Left renal cortex interstitium (tissue), 4 donors: ENCODE data around the gene ANO9. TPM values are rescaled to one million over a fixed set of nuclear protein-coding genes. Genes with fewer than 3 reads are reported as not detected.
"Not testable (repeated sequence)": the region's sequence is repeated elsewhere in the genome, so short reads cannot be mapped to it uniquely, and the experiment has no call there.

Source experiments
- DNase-seq, 4 donors: peaks; one replicate each; pipeline ENCODE4 v3.0.0-alpha.2; 2013; ENCODE audit warnings: low read depth in 4 of 4, low spot score in 2 of 4, missing footprints in 1 of 4
- polyA plus RNA-seq, 4 donors: library from polyadenylated mRNA; unstranded; fragments of 120-200 nt; gene quantifications; one replicate each; pipeline ENCODE4 v1.2.1, GENCODE V29; 2013; ENCODE audit not compliant: insufficient read length in 4 of 4

The ANO9 gene
- polyA plus RNA-seq, 4 donors = 6.1 to 16.5 (median 12.2) TPM

DNA sequence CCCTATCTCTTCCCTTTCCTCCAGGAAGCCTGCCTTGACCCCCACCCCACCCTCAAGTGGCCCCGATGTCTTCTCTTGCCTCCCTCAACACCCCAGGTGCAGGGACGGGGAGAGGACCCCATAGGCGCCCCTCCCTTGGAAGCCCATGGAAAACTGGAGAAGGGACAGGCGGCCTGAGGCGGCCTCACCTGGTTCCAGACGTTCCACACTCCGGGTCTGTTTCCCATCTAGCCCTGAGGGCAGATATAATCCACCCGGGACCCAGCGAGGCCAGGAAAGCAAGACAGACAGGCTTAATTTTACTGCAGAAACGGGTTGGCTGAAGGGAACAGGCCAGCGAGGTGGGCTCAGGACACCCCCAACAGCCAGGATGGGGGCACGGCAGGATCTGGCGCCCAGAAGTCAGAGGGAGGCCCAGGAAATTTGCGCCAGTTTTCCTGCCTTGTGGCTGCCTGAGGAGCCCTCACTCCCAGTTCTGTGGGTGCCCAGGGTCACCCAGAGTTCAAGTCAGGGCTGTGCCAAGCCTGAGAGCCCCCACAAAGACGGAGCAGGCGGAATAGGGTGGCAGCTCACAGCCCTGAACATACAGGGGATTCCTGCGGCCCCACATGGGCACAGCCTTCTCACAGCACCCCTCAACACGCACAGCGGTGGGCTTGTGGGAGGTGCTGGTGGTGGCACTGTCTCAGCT lies 24.0 kb downstream of the ANO9 start:
- DNase-seq = no peak

DNA sequence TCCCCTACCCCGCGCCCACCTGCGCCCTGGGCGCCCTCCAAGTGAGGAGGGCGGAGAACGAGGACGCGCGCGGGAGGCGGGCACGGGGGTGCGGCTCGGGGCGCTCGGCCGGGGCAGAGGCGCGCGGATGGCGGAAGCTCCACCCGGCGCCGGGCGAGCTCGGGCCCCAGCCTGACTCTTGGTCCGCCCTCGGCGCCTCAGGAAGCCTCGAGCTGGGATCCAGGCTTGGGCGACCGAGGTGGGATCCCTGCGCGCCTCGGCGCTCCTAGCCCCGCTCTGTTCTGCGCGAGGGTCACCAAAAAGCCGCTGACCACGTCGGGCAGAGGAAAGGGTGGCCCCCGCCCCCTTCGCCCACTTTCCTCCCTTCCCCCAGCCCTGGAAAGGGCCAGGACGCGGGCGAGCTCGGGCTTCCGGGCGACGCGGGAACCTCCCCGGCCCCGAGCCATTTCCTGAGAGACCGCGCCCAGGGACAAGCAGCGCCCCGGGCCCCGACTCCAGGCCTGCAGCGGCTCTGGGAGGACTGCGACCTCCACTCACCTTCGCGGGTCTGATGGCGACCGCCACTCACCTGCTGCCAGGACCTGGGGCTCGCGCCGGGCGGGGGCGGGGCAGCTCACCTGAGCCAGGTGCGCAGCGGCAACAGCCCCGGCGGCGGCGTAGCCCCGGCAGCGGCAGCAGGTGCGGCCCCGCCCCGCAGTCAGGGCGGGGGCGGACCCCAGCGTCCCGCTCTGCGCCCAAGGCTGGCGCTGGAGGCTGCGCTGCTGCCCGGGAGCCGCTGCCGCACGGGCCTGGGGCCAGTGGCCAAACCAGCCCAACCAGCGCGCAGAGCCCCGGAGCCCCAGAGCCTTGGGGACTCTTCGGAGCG lies 24.8 kb downstream of the ANO9 start:
- no peak for DNase-seq

DNA sequence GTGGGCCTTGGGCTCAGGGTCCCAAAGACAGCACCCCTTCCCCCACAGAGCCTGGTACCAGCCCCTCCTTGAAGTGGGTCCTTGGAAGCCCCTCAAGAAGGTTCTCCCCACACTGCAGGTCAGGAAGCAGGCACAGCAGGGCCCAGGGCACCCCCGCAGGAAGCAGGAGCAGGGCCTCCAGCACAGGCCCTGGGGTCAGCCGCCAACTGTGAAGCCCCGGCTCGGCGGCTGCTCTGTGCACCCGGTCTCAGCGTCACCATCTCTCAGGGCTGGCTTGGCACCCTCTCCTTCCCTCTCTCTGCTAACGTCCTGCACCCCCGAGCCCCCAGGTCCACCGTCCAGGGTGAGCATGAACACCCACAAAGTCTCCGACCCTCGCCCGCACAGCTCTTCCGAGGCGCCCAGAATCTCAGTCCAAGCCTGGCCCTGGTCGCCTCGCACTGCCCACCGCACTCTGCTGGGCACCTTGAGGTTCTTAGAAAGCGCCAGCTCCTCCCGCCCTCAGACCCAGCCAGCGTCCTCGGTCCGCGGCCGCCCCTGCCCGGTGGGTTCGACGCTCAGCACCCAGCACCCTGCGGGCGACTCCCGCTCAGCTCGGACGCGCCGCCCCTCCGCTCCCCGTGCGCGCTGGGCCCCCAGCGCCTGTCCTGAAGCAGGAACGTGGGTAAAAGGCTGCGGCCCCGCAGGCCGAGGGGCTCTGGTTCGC lies 25.6 kb downstream of the ANO9 start:
- DNase-seq = no peak

DNA sequence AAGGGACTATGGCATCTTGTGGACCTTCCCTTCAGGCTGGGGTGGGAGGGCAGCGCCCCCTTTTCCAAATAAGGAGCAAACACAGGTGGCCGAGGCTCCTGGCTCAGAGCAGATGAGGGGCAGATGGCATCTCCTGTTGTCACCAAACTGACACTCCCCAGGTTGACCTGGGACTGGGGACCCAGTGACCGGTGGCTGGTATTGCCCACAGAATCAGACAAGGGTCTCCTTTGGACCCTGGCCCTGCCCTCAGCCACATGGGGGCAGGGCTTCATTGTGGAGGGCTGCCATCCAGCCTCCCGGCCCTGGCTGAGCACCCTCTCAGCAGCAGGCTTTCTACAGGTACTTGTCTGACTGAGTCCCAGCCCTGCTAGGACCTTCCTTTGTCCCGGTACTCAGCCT lies 26.2 kb downstream of the ANO9 start:
- DNase-seq = no peak

DNA sequence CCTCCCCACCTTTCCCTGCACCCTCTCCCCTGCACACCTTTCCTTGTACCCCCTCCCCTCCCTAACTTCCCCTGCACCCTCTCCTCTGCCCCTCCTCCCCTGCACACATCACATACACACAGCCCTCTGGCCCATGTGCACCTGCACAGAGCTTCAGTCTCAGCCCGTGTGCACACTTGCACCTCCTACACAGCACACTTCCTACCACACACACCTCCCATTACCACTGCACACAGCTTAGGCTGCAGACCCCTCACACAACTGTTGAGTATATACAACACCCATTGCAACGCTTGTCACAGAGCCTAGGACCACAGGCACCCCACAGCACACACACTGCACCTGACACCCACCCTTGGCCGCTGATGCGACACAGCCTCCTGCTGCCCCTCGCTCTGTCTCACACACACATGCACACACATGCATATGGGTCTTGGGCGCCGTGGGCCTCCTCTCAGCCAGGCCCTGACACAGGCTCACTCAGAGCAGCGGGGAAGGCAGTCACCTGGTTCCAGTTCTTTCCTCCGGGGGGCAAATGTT lies 27.4 kb downstream of the ANO9 start:
- no peak for DNase-seq

DNA sequence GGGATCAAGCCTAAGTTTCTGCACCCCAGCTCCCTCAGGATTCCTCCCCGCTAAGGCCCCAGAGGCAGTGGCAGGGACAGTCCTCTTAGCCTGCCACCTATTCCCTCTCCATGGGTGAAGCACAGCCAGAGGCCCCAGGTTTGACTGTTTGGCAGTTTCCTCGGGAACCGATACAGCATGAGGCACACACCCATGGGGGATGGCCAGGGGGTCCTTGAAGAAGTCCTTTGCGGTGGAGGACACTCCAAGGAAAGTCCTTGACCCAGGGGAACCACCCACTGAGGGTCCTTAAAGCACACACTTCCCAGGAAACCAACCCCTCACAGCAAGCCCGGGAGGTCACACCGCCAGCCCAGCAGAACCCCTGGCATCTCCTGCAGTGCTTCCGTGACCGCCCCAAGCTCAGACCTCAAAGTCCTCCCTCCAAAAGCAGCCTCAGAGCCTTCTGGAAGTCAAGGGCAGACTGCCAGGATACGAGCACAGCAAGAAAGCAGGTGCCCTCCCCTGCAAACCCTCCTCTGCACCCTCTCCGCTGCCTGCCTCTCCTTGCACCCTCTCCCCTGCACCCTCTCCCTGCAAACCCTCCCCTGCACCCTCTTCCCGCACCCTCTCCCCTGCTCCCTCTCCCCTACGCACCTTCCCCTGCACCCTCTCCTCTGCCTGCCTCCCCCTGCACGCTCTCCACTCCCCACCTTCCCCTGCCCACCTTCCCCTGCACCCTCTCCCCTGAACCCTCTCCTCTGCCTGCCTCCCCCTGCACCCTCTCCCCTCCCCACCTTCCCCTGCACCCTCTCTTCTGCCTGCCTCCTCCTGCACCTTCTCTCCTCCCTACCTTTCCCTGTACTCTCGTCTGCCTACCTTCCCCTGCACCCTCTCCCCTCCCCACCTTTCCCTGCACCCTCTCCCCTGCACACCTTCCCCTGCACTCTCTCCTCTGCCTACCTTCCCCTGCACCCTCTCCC lies 28.4 kb downstream of the ANO9 start:
- no peak for DNase-seq

DNA sequence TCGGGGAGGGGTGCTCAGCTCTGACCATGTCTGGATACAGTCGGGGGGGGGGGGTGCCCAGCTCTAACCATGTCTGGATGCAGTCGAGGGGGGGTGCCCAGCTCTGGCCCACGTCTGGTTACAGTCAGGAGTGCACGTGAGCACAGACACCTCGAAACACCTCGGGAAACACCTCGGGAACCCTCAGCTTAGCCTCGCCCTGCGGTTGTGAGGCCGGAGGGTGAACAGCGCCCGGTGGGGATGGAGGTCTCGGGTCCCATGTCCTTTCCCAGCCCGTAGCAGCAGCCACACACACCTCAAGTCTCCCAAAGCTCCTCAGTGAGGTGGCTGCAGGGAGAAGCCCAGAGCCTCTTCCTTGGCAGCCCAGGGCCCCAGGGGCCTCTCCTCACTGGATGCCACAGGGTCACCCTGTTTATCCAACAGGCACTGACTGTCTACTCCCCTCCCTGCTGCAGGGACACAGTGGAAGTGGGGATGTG lies 29.1 kb downstream of the ANO9 start:
- DNase-seq = no peak

DNA sequence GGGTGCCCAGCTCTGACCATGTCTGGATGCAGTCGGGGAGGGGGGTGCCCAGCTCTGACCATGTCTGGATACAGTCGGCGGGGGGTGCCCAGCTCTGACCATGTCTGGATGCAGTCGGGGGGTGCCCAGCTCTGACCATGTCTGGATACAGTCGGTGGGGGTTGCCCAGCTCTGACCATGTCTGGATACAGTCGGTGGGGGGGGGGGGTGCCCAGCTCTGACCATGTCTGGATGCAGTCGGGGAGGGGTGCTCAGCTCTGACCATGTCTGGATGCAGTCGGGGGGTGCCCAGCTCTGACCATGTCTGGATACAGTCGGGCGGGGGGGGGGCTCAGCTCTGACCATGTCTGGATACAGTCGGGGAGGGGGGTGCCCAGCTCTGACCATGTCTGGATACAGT lies 30.3 kb downstream of the ANO9 start:
- not testable (repeated sequence) for DNase-seq

DNA sequence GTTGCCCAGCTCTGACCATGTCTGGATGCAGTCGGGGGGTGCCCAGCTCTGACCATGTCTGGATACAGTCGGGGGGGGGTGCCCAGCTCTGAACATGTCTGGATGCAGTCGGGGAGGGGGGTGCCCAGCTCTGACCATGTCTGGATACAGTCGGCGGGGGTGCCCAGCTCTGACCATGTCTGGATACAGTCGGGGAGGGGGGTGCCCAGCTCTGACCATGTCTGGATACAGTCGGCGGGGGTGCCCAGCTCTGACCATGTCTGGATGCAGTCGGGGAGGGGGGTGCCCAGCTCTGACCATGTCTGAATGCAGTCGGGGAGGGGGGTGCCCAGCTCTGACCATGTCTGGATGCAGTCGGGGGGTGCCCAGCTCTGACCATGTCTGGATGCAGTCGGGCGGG lies 31.1 kb downstream of the ANO9 start:
- DNase-seq = not testable (repeated sequence)

DNA sequence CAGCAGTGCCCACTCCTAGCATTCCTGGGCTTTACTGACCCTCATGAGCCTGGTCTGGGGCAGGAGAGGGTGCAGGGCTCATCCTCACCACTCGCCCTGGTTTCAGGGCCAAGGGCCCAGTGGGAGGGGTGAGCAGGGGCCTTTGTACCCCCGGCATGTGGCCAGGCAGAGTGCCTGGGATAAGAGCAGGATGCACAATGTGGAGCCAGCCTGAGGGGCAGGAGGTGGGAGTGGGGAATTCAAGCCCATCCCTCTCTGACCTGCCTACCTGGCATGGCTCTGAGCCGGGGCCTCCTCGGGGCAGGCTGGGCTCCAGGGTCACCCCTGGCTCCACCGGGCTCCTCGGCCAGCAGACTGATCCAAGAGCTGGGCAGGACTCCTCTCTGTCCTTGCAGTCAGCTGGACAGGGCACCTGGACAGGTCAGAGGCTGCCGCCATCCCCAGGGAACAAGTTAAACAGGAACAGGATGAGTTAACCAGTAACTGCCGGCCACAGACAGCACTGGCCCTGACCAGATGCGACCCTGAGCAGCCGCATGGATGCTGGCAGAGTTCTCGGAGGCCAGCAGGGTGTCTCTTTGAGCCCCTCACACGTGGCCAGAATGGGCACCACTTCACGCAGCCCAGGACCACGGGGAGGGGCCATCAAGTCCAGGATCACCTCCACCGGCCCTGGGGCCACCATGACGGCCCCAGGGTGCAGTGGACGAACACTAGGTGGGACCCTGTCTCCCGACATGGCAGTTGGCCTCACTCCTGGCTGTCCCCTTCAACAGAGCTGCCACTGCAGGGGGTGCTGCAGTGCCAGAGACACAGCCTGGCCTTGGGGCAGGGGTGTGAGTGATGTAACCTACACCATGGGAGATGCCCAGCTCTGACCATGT lies 32.0 kb downstream of the ANO9 start:
- no peak for DNase-seq

DNA sequence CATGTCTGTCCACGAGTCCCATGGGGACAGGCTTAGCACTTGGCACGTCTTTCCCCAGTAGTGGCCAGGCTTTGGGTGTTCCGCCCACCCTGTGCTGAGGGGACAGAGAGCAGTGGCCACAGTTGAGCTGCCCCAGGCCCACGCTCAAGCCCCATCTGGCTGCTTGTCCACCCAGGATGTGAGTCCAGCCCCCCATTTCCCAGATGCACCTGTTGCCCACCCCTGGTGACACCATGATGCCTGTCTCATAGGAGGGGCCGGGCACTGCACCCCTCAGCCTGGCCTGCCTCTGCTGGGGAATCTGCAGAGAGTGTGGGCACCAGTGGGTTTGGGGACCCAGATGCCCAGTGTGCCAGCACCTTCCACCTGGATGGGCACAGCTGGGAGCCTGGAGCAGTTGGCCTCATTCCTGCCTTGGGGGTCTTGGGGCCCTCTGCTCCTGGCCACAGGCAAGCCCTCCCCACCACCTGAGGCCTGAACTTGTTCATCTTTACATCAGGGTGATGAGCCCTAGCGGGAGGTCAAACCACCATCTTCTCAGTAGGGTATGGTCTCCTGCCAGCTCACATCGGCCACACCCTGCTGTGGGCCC lies 32.7 kb downstream of the ANO9 start:
- DNase-seq = no peak

DNA sequence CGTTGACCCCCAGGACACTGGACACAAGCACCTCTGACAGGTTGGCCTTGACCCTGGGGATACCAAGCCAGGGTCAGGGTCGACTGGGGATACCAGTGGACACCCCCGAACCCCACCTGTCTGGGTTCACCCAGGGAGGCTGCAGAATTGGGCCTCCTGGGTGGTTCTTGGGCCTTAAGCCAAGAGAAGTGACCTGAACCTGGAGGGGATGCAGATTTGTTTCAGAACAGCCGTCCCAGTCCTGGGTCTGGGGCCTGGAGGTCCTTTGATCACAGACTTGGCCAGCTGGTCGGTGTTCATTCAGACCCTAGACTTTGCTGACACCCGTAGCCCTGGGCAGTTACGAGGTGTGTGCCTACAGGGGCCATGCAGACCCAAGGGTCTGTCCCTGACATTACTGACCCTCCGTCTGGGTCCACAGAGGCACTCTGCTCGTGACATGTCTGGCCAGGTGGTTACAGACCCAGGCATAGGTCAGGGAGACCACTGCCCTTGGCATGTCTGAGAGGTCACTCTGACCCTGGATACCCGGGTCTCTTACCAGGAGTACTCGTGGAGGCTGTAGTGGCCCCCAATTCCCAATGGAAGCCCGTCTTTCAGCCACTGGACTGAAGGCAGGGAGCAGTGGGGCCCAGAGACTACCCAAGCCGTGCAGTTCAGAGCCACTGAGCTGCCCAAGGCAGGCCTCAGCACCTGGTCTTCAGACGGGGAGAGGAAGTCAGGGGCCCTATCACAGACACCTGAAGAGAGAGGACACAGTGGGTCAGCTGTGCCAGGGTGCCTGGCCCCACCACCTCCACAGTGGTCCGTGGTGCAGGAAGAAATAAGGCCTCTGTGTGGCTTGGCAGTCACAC lies 33.4 kb downstream of the ANO9 start:
- DNase-seq = no peak

DNA sequence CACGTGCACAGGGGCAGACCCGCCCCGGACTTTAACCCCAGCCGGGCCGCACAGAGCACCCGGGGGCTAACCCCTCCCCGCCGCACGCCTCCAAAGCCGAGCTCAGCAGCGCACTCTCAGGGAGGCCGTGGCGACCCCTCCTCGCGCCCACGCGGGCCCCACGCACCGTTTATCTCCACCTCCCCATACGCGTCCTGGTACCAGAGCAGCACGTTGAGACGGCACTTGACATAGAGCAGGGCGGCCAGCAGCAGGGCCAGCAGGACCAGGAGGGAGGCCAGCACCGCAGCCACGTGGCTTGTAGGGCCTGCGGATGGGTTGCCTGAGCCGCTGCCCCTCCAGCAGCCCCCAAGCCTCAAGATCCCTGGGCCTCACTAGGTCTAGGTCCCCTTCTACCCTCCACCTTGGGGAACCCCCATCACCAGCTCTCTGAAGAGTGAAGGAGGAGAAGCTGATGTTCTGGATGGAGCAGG lies 34.1 kb downstream of the ANO9 start:
- DNase-seq = no peak

DNA sequence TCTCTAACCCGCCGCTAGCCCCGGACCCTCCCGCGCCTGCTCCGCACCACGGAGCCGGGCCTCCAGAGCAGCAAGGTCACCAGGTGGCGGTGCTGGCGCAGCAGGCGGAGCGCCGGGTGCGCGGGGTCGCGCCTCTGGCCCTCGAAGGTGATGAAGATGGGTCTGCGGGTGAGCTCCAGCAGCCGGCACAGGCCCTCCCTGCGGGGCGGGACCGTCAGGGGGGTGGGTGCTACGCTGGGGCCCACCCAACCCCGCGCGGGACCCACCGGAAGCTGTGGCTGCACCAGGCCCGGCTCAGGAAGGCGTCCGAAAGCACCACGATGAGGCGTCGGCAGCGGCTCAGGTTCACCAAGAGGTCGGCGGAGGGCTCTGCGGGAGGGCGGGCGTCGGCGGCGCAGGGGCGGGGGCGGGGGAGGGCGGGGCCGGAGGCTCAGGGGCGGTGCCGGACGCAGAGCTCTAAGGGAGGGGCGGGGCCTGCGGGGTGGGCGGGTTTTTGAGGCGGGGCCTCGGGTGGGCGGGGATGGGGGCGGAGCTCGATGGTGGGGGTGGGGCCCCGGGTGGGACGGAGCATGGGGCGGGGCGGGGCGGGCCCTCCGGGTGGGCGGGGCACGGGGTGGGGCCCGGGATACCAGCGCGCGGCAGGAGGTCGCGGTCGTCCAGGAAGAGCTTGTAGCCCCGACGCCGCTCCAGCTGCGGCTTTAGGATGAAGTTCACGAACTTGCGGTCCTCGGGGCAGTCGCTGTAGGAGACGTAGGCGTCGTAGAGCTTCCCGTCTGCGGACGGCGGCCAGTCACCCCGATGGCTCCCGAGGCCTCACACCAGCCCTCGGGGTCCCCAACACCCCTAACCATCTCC lies 34.8 kb downstream of the ANO9 start:
- no peak for DNase-seq

DNA sequence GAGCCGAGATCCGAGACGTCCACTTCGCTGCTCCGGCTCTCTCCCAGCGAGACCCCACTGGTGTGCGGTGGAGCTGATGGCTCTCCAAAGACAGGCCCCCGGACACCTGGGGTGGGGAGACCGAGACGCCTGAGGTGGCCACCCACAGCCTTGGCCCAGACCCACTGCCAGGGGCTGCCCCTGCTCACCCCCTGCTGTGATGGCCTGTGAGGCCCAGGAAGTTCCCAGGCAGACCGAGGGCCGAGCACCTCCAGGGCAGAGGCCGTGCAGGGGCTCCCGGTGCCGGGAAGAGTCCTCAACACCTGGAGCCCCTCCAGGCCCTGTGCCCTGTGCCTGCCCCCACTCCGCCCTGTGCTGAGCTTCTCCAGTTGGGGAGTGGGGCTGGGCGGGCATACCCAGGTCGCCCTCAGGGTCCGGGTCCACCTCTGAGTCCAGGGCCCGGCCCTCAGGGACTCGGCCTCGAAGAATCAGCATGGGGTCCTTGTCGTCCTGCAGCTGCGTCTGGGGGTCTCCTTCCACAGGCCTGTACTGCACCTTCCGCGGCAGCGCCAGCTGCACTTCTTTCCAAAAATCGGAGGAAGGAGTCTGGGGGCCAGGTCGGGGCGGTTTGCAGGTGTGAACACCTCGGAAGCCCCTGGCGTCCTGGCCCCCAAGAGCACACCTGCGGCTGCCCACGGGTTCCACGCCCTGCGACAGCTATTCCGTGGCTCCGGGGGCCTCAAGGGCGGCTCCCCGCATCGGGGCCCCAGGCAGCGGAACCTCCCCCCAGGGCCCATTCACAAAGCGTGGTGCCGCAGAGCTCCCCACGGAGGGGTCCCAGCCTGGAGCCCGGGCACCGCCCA lies 35.6 kb downstream of the ANO9 start:
- no peak for DNase-seq
